C4-2B (cell line): ENCODE results near the gene KLHL10.
A peak's percentile ranks its signal among the peaks of the same experiment; 100 is the strongest.
"Not testable (repeated sequence)": the region's sequence is repeated elsewhere in the genome, so short reads cannot be mapped to it uniquely, and the experiment has no call there.

Experiments
- H3K27ac ChIP-seq: fragments of 450-650 bp; 2 replicates; pipeline ENCODE4 v1.5.1; 2017
- ZFX ChIP-seq: fragments of 450-650 bp; IDR thresholded peaks from 2 replicates; pipeline ENCODE4 v1.6.1; 2017
- TF ChIP-seq, protein P1 (sequence below): fragments of 450-650 bp; conservative IDR thresholded peaks from 2 replicates; pipeline ENCODE4 v1.5.1; 2017; ENCODE audit warnings: mild to moderate bottlenecking

KLHL10 gene

DNA sequence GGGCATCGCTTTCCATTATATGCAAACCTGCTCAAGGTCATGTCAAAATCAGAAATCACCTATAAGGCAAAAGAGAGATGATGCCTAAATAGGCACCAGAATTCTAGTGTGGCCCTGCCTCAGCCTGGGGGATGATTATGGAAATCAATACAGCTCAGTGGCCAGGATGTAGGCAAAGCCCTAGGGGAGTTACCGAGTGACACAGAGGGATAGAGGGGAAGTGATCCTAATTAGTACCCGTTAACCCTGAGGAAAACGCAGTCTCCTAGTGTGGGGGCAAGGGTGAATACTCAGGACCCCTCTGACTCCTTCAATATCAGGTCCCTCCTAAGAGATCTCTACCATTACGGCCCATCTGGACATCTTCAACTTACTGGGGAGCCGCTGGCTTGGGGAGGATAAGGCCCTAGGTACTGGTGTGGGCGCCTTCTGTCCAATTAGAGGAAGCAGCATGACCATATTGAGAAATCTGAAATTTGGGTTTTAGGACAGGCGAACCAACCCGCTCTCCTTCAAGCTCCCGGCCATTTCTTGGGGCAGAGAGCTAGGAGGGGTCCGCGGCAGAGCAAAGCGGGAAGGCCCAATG is 2.3 kb upstream of the KLHL10 start:
- peak overlapping the region; percentile 91 for H3K27ac ChIP-seq
- TF ChIP-seq, protein P1, sequence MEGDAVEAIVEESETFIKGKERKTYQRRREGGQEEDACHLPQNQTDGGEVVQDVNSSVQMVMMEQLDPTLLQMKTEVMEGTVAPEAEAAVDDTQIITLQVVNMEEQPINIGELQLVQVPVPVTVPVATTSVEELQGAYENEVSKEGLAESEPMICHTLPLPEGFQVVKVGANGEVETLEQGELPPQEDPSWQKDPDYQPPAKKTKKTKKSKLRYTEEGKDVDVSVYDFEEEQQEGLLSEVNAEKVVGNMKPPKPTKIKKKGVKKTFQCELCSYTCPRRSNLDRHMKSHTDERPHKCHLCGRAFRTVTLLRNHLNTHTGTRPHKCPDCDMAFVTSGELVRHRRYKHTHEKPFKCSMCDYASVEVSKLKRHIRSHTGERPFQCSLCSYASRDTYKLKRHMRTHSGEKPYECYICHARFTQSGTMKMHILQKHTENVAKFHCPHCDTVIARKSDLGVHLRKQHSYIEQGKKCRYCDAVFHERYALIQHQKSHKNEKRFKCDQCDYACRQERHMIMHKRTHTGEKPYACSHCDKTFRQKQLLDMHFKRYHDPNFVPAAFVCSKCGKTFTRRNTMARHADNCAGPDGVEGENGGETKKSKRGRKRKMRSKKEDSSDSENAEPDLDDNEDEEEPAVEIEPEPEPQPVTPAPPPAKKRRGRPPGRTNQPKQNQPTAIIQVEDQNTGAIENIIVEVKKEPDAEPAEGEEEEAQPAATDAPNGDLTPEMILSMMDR = no peak
- TF ChIP-seq ZFX = no peak

- TF ChIP-seq, protein P1 = no peak
- TF ChIP-seq ZFX = peak; percentile 94
- peak within 1 kb of the TSS; percentile 91 for H3K27ac ChIP-seq
These were observed 1.6 kb upstream of the KLHL10 start, which contains the start of gene NT5C3B for GRCh38 chr17:41835800-41836549. Gene NT5C3B, minus strand, starts transcription at chr17:41836232. Its CDS starts 39 bp downstream, at chr17:41836193.

GRCh38 chr17:41836550-41837196 is 952 bp upstream of the KLHL10 start:
- peak overlapping the region; percentile 91 for H3K27ac ChIP-seq
- TF ChIP-seq, protein P1 = no peak
- TF ChIP-seq ZFX = no peak

GRCh38 chr17:41839448-41839847 is 1.8 kb downstream of the KLHL10 start:
- not testable (repeated sequence) for H3K27ac ChIP-seq

GRCh38 chr17:41840781-41841180 is 3.2 kb downstream of the KLHL10 start:
- H3K27ac ChIP-seq = not testable (repeated sequence)

DNA sequence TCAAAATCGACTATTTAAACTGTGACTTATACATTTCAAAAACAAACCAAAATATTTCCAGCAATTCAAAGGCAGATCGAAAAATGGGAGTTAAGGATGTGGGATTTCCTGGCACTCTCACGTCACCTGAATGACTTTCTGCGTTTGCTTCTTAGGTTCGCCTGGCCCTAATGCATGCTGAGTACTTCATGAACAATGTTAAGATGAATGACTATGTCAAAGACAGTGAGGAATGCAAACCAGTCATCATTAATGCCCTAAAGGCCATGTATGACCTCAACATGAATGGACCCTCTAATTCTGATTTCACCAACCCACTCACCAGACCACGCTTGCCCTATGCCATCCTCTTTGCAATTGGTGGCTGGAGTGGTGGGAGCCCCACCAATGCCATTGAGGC is 7.3 kb downstream of the KLHL10 start:
- no peak for TF ChIP-seq ZFX
- TF ChIP-seq, protein P1 = no peak

GRCh38 chr17:41848788-41849187 is 11.2 kb downstream of the KLHL10 start:
- TF ChIP-seq, protein P1 = no peak
- TF ChIP-seq ZFX = no peak
- no peak overlapping the region for H3K27ac ChIP-seq

More for the DNA sequence above, 7.3 kb downstream of the KLHL10 start:
- H3K27ac ChIP-seq = no peak overlapping the region

GRCh38 chr17:41849251-41849990 is 11.8 kb downstream of the KLHL10 start:
- TF ChIP-seq, protein P1 = no peak
- TF ChIP-seq ZFX = no peak
- H3K27ac ChIP-seq = no peak overlapping the region

DNA sequence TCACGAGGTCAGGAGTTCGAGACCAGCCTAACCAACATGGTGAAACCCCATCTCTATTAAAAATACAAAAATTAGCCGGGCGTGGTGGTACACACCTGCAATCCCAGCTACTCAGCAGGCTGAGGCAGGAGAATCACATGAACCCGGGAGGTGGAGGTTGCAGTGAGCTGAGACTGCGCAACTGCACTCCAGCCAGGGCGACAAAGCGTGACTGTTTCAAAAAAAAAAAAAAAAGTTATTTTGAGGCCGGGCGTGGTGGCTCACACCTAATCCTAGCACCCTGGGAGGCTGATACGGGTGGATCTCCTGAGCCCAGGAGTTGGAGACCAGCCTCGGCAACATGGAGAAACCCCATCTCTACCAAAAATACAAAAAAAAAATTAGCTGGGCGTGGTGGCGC is 13.8 kb downstream of the KLHL10 start:
- H3K27ac ChIP-seq = not testable (repeated sequence)
